ENCODE data around the gene SPINK4. TPM values are rescaled to one million over a fixed set of nuclear protein-coding genes. Genes with fewer than 3 reads are reported as not detected.

The SPINK4 gene
- total and polyA plus RNA-seq, 2 donors (not counting 1 experiment from before 2014, with no cell fraction given), result not detected

GRCh38 chr9:33287087-33287490, 47.1 kb downstream of the SPINK4 start:
- ATAC-seq (ENCODE audit: low read depth), result peak; percentile 10

More at GRCh38 chr9:33287087-33287490, 47.1 kb downstream of the SPINK4 start:
- Histone ChIP-seq H3K4me2 (replicated peaks; ENCODE audit: low read depth, low read length, poor library complexity, severe bottlenecking) (no peak overlapping the region), H3K9me3 (ENCODE audit: control extremely low read depth in 1 of 3, control insufficient read depth in 2 of 3, insufficient read depth in 1 of 3, low read length in 2 of 3) (no peaks in the 10 kb centered on the region), H3K27ac (ENCODE audit: low read length in 2 of 2) (peak overlapping the region in 1 of 2 donors; percentile 23), H3K9ac (ENCODE audit: low read length) (no peak overlapping the region), H3K4me3 (ENCODE audit: control extremely low read depth in 1 of 5, extremely low read depth in 1 of 5, insufficient read depth in 1 of 5, low read depth in 2 of 5, low read length in 4 of 5) (no peak overlapping the region), H4K20me1 (ENCODE audit: control insufficient read depth, insufficient read depth, low read length, poor library complexity, severe bottlenecking) (no peaks in the 10 kb centered on the region), H2AFZ (ENCODE audit: insufficient read depth, low read depth, low read length, poor library complexity, severe bottlenecking) (no peak overlapping the region), H3K4me1 (ENCODE audit: control insufficient read depth in 2 of 2, insufficient read depth in 2 of 2, low read length in 2 of 2) (peaks cover 19 to 36% of the 10 kb centered on the region in 2 donors), H3K36me3 (replicated peaks in 1 of 2; ENCODE audit: control extremely low read depth in 1 of 2, control insufficient read depth in 1 of 2, extremely low read depth in 1 of 2, insufficient read depth in 2 of 2, low read length in 1 of 2) (peaks cover 13% of the 10 kb centered on the region in 2 experiments), H3K79me2 (ENCODE audit: control insufficient read depth, insufficient read depth, low read length) (peaks cover 16% of the 10 kb centered on the region), H3K27me3 (replicated peaks in 1 of 4; ENCODE audit: control extremely low read depth in 1 of 4, control insufficient read depth in 3 of 4, insufficient read depth in 4 of 4, low read length in 3 of 4) (no peaks in the 10 kb centered on the region)
- no peak for TF ChIP-seq EZH2 (IDR thresholded peaks at IDR 0.05; ENCODE audit: borderline replicate concordance, insufficient read depth, low read depth, low read length, poor library complexity, severe bottlenecking)
- peak; percentile 88 for TF ChIP-seq CTCF (IDR thresholded peaks at IDR 0.05)
- ChIA-PET CTCF (interaction anchor here (0.6 to 2.7 kb wide), 18 partner anchors 9 to 180 kb away, joined by 3 to 26 read pairs (median 4); no protein-coding TSS in a partner anchor), POLR2A (interaction anchor here (1.9 kb wide), 1 partner anchor 10 kb away, joined by 27 read pairs; no protein-coding TSS in a partner anchor)
- no peak overlapping the region for H3K4me3 Mint-ChIP-seq
- peak; percentile 80 for DNase-seq
- H3K27me3 Mint-ChIP-seq, result no peaks in the 10 kb centered on the region
- peak overlapping the region; percentile 73 for H3K27ac Mint-ChIP-seq
- peaks cover 32% of the 10 kb centered on the region for H3K4me1 Mint-ChIP-seq
- intact Hi-C loops (cut with micrococcal nuclease), result loop anchor here (1.0 to 5.0 kb wide), 3 partner anchors 10 to 179 kb away; no protein-coding TSS in a partner anchor
- H3K9me3 Mint-ChIP-seq (ENCODE audit: insufficient read depth), result no peaks in the 10 kb centered on the region
- WGBS (ENCODE audit: insufficient coverage), result 49% methylated on average over 3 of the region's 4 CpGs
